ENCODE data around the gene UCK1. TPM values are rescaled to one million over a fixed set of nuclear protein-coding genes. Genes with fewer than 3 reads are reported as not detected.

UCK1 gene
- total and polyA plus RNA-seq, 2 of the 4 experiments (the other 2 are of a cell fraction) = 17.9 to 21.4 TPM

GRCh38 chr9:131511416-131511815, 19.6 kb downstream of the UCK1 start:
- Histone ChIP-seq H2BK5ac (ENCODE audit: low read depth, low read length, poor library complexity, severe bottlenecking) (no peak overlapping the region), H3K4me3 (ENCODE audit: insufficient read depth, low read depth, low read length) (no peak overlapping the region), H4K5ac (ENCODE audit: low read depth, low read length) (no peak overlapping the region), H3K9me3 (ENCODE audit: control insufficient read depth, insufficient read depth, low read length) (no peaks in the 10 kb centered on the region), H2AK9ac (replicated peaks; ENCODE audit: low read depth, low read length, poor library complexity) (no peak overlapping the region), H3K23ac (ENCODE audit: low read depth, low read length) (no peak overlapping the region), H3K9me1 (ENCODE audit: insufficient read depth, low read length) (0 out of 2 replicates have a peak, but pooled peaks cover 6% of the 10 kb centered on the region), H2BK15ac (ENCODE audit: low read depth, low read length) (no peak overlapping the region), H2BK20ac (ENCODE audit: low read depth, low read length) (no peak overlapping the region), H3K79me1 (ENCODE audit: low read depth in 1 of 2, low read length in 2 of 2) (peaks cover 0 to 9% of the 10 kb centered on the region in 2 experiments; a peak in 2 of 4 replicates), H3K27ac (ENCODE audit: insufficient read depth, low read length) (no peak overlapping the region), H2AFZ (replicated peaks; ENCODE audit: low read length, poor library complexity) (no peak overlapping the region), H2BK120ac (ENCODE audit: low read depth, low read length) (no peak overlapping the region), H2AK5ac (ENCODE audit: low read depth, low read length) (no peak overlapping the region), H3K4me2 (ENCODE audit: low read depth, low read length) (no peak overlapping the region), H4K20me1 (ENCODE audit: insufficient read depth, low read length) (no peaks in the 10 kb centered on the region), H3K4me1 (ENCODE audit: control insufficient read depth, insufficient read depth, low read length) (no peaks in the 10 kb centered on the region), H3K4ac (ENCODE audit: low read depth, low read length) (no peak overlapping the region), H3K56ac (ENCODE audit: extremely low read depth, insufficient read depth, low read length) (no peak overlapping the region), H3K9ac (ENCODE audit: low read depth, low read length) (no peak overlapping the region), H3K36me3 (ENCODE audit: control insufficient read depth, insufficient read depth, low read length) (peaks cover 65% of the 10 kb centered on the region), H3K14ac (replicated peaks; ENCODE audit: low read depth, low read length) (no peak overlapping the region), H4K8ac (ENCODE audit: low read depth in 2 of 2, low read length in 2 of 2) (no peak overlapping the region), H3K27me3 (ENCODE audit: control insufficient read depth, insufficient read depth, low read length) (no peaks in the 10 kb centered on the region), H3K18ac (ENCODE audit: low read depth, low read length) (no peak overlapping the region), H4K91ac (ENCODE audit: insufficient read depth, low read depth, low read length) (no peak overlapping the region)
- in situ Hi-C loops (cut with MboI; ENCODE audit: low sequenced_read_pairs) = no loop called here
- ATAC-seq (ENCODE audit: low read depth) (no peak), DNase-seq (no peak)
- dilution Hi-C loops (cut with HindIII; ENCODE audit: low sequenced_read_pairs, unreplicated experiment) = no loop called here
- 90% methylated on average over 5 of the region's 7 CpGs; no CpG with 5 or more reads in 1 of the 2 experiments for WGBS, 2 experiments (ENCODE audit: extremely low coverage in 2 of 2, insufficient read length in 1 of 2)
- ChIA-PET POLR2A (ENCODE audit: unreplicated experiment) (no interaction called here), CTCF (no interaction called here)
- no peak for TF ChIP-seq MAZ (IDR thresholded peaks at IDR 0.05; ENCODE audit: borderline replicate concordance, low read depth, low read length)
- no peak for TF ChIP-seq CEBPB (IDR thresholded peaks at IDR 0.05; ENCODE audit: low read depth, low read length)
- no peak for TF ChIP-seq RCOR1 (IDR thresholded peaks at IDR 0.05; ENCODE audit: insufficient replicate concordance, low read length)
- TF ChIP-seq SMC3 (IDR thresholded peaks at IDR 0.05; ENCODE audit: low read depth, low read length) = no peak
- no peak for TF ChIP-seq BHLHE40 (IDR thresholded peaks at IDR 0.05; ENCODE audit: low read depth, low read length)
- TF ChIP-seq USF2 (IDR thresholded peaks at IDR 0.05; ENCODE audit: low read depth, low read length) = no peak
- TF ChIP-seq CHD1 (IDR thresholded peaks at IDR 0.05; ENCODE audit: low read depth, low read length) = no peak
- no peak for TF ChIP-seq RAD21 (IDR thresholded peaks at IDR 0.05; ENCODE audit: low read length)
- no peak for TF ChIP-seq POLR2A (IDR thresholded peaks at IDR 0.05; ENCODE audit: low read depth, low read length)
- TF ChIP-seq ELK1 (IDR thresholded peaks at IDR 0.05; ENCODE audit: borderline replicate concordance, low read depth, low read length) = no peak
- TF ChIP-seq MXI1 (IDR thresholded peaks at IDR 0.05; ENCODE audit: borderline replicate concordance, low read depth, low read length) = no peak
- no peak for TF ChIP-seq MAFK (IDR thresholded peaks at IDR 0.05; ENCODE audit: low read depth, low read length)
- no peak for TF ChIP-seq NFE2L2 (IDR thresholded peaks at IDR 0.05; ENCODE audit: low read depth, low read length)
- no peak for TF ChIP-seq FOS (IDR thresholded peaks at IDR 0.05; ENCODE audit: low read depth, low read length)
- TF ChIP-seq CTCF (conservative IDR thresholded peaks at IDR 0.05; ENCODE audit: low read depth, low read length) = no peak
- no peak for TF ChIP-seq RFX5 (IDR thresholded peaks at IDR 0.05; ENCODE audit: low read depth, low read length)
- intact Hi-C loops (cut with micrococcal nuclease) = no loop called here
- no TSS peak for BruUV-seq (replicated peaks)
